GM12865 (cell line): ENCODE data around the gene NTRK2.

Experiments
- DNase-seq: peaks from one replicate; pipeline ENCODE4 v3.0.0; 2010; ENCODE audit warnings: low read depth
- H3K4me3 ChIP-seq: 2 replicates; pipeline ENCODE4 v1.5.1; 2011; ENCODE audit warnings: mild to moderate bottlenecking, low read depth, low read length, control low read depth
- CTCF ChIP-seq: IDR thresholded peaks from 2 replicates; pipeline ENCODE4 v1.5.1; 2011; ENCODE audit warnings: low read length, control low read depth, low read depth, inconsistent platforms; ENCODE audit not compliant: insufficient read depth; ENCODE audit errors: missing control alignments

NTRK2 gene

GRCh38 chr9:84858364-84858763, 188.8 kb downstream of the NTRK2 start:
- no peak overlapping the region for H3K4me3 ChIP-seq
- no peak for DNase-seq
- TF ChIP-seq CTCF, result no peak

GRCh38 chr9:84860249-84861115, 191.0 kb downstream of the NTRK2 start:
- TF ChIP-seq CTCF, result no peak
- DNase-seq, result no peak
- no peak overlapping the region for H3K4me3 ChIP-seq

- no peak for TF ChIP-seq CTCF
- no peak overlapping the region for H3K4me3 ChIP-seq
- DNase-seq, result no peak
Observed at GRCh38 chr9:84861455-84861854, 191.9 kb downstream of the NTRK2 start.

GRCh38 chr9:84862308-84862707, 192.8 kb downstream of the NTRK2 start:
- no peak for TF ChIP-seq CTCF
- H3K4me3 ChIP-seq, result no peak overlapping the region
- no peak for DNase-seq

- TF ChIP-seq CTCF, result no peak
- no peak for DNase-seq
- H3K4me3 ChIP-seq, result no peak overlapping the region
Observed at GRCh38 chr9:84862810-84863287, 193.3 kb downstream of the NTRK2 start.

GRCh38 chr9:84863372-84863771, 193.8 kb downstream of the NTRK2 start:
- no peak overlapping the region for H3K4me3 ChIP-seq
- DNase-seq, result no peak
- TF ChIP-seq CTCF, result no peak
